SK-N-SH treated with all-trans-retinoic acid at 6 μM for 48 hours (cell line): ENCODE results near the gene TPM1.
A peak's percentile ranks its signal among the peaks of the same experiment; 100 is the strongest.

Experiments used
- ATAC-seq: fragments of 200-7000 bp; cut with Tn5 transposase; 3 replicates; pipeline ENCODE4 v1.9.1; 2020; ENCODE audit warnings: mild to moderate bottlenecking, moderate library complexity
- ARNTL ChIP-seq: fragments of 450-650 bp; formaldehyde crosslinking; IDR thresholded peaks from 2 replicates; pipeline ENCODE4 v1.5.0; 2020; ENCODE audit warnings: low read depth, mild to moderate bottlenecking, moderate library complexity, borderline replicate concordance
- CSDC2 ChIP-seq: fragments of 250-450 bp; sonication (Bioruptor Pico); IDR thresholded peaks from 2 replicates; pipeline ENCODE4 v1.5.0; 2020; ENCODE audit warnings: mild to moderate bottlenecking, moderate library complexity
- GLIS3 ChIP-seq: fragments of 250-450 bp; sonication (Bioruptor Pico); IDR thresholded peaks from 2 replicates; pipeline ENCODE4 v1.5.0; 2020; ENCODE audit warnings: mild to moderate bottlenecking, moderate library complexity
- OSR1 ChIP-seq: fragments of 250-450 bp; sonication (Bioruptor Pico); IDR thresholded peaks from 2 replicates; pipeline ENCODE4 v1.8.0; 2022; ENCODE audit warnings: moderate library complexity, mild to moderate bottlenecking, inconsistent platforms
- PPARA ChIP-seq: fragments of 250-450 bp; sonication (Bioruptor Pico); IDR thresholded peaks from 2 replicates; pipeline ENCODE4 v1.5.0; 2020; ENCODE audit warnings: mild to moderate bottlenecking, borderline replicate concordance
- SNAI2 ChIP-seq: fragments of 250-450 bp; sonication (Bioruptor Pico); IDR thresholded peaks from 2 replicates; pipeline ENCODE4 v1.5.0; 2020; ENCODE audit warnings: mild to moderate bottlenecking, moderate library complexity
- TCF4 ChIP-seq: fragments of 250-450 bp; sonication (Bioruptor Pico); IDR thresholded peaks from 2 replicates; pipeline ENCODE4 v1.8.0; 2021; ENCODE audit warnings: mild to moderate bottlenecking, moderate library complexity, borderline replicate concordance
- TOX ChIP-seq: fragments of 250-450 bp; sonication (Bioruptor Pico); IDR thresholded peaks from 2 replicates; pipeline ENCODE4 v1.8.0; 2021; ENCODE audit warnings: mild to moderate bottlenecking, moderate library complexity, borderline replicate concordance
- ZC3H10 ChIP-seq: fragments of 250-450 bp; sonication (Bioruptor Pico); IDR thresholded peaks from 2 replicates; pipeline ENCODE4 v1.5.1; 2021; ENCODE audit warnings: mild to moderate bottlenecking, moderate library complexity
- ZFP30 ChIP-seq: fragments of 450-650 bp; formaldehyde crosslinking; IDR thresholded peaks from 2 replicates; pipeline ENCODE4 v1.5.0; 2022; ENCODE audit warnings: mild to moderate bottlenecking, moderate library complexity
- ZNF70 ChIP-seq: fragments of 450-650 bp; formaldehyde crosslinking; IDR thresholded peaks from 2 replicates; pipeline ENCODE4 v1.5.0; 2020; ENCODE audit warnings: mild to moderate bottlenecking, moderate library complexity
- TF ChIP-seq, protein P1 (sequence below): fragments of 250-450 bp; sonication (Bioruptor Pico); IDR thresholded peaks from 2 replicates; pipeline ENCODE4 v1.5.0; 2020; ENCODE audit warnings: mild to moderate bottlenecking, moderate library complexity
- TF ChIP-seq, protein P2 (sequence below): fragments of 250-450 bp; sonication (Bioruptor Pico); IDR thresholded peaks from 2 replicates; pipeline ENCODE4 v1.8.0; 2020; ENCODE audit warnings: mild to moderate bottlenecking, moderate library complexity, borderline replicate concordance
- TF ChIP-seq, protein P3 (sequence below): fragments of 250-450 bp; sonication (Bioruptor Pico); IDR thresholded peaks from 2 replicates; pipeline ENCODE4 v1.5.1; 2021; ENCODE audit warnings: mild to moderate bottlenecking, moderate library complexity
- TF ChIP-seq, protein P4 (sequence below): fragments of 250-450 bp; sonication (Bioruptor Pico); IDR thresholded peaks from 2 replicates; pipeline ENCODE4 v1.5.1; 2020; ENCODE audit warnings: low read depth, mild to moderate bottlenecking, moderate library complexity
- TF ChIP-seq, protein P5 (sequence below): fragments of 250-450 bp; sonication (Bioruptor Pico); IDR thresholded peaks from 2 replicates; pipeline ENCODE4 v1.8.0; 2021; ENCODE audit warnings: low read depth, mild to moderate bottlenecking, moderate library complexity, borderline replicate concordance

The TPM1 gene

DNA sequence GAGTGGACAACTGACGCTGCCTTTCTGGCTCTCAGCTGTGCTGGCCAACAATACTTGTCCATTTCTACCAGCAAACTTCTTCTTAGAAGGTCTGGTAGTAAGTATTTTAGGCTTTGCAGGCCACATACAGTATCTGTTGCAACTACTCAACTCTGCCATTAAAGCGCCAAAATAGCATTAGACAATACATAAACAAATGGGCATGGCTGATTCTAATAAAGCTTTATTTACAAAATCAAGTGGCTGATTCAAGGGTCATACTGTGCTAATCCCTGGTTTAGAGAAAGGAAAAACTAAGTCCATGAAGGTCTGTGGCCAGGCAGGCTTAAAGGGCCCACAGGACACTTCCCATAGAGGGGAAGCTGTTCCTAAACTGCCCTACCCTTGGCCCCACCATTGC lies 26.3 kb upstream of the TPM1 start (continued):
- TF ChIP-seq, protein P1, sequence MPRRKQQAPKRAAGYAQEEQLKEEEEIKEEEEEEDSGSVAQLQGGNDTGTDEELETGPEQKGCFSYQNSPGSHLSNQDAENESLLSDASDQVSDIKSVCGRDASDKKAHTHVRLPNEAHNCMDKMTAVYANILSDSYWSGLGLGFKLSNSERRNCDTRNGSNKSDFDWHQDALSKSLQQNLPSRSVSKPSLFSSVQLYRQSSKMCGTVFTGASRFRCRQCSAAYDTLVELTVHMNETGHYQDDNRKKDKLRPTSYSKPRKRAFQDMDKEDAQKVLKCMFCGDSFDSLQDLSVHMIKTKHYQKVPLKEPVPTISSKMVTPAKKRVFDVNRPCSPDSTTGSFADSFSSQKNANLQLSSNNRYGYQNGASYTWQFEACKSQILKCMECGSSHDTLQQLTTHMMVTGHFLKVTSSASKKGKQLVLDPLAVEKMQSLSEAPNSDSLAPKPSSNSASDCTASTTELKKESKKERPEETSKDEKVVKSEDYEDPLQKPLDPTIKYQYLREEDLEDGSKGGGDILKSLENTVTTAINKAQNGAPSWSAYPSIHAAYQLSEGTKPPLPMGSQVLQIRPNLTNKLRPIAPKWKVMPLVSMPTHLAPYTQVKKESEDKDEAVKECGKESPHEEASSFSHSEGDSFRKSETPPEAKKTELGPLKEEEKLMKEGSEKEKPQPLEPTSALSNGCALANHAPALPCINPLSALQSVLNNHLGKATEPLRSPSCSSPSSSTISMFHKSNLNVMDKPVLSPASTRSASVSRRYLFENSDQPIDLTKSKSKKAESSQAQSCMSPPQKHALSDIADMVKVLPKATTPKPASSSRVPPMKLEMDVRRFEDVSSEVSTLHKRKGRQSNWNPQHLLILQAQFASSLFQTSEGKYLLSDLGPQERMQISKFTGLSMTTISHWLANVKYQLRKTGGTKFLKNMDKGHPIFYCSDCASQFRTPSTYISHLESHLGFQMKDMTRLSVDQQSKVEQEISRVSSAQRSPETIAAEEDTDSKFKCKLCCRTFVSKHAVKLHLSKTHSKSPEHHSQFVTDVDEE (CRISPR knock-in tag), result no peak
- TF ChIP-seq SNAI2 (CRISPR knock-in tag) (no peak), GLIS3 (CRISPR knock-in tag) (no peak), TOX (CRISPR knock-in tag) (no peak), TCF4 (CRISPR knock-in tag) (no peak), ZNF70 (CRISPR knock-in tag) (no peak), CSDC2 (CRISPR knock-in tag) (no peak)
- TF ChIP-seq, protein P2, sequence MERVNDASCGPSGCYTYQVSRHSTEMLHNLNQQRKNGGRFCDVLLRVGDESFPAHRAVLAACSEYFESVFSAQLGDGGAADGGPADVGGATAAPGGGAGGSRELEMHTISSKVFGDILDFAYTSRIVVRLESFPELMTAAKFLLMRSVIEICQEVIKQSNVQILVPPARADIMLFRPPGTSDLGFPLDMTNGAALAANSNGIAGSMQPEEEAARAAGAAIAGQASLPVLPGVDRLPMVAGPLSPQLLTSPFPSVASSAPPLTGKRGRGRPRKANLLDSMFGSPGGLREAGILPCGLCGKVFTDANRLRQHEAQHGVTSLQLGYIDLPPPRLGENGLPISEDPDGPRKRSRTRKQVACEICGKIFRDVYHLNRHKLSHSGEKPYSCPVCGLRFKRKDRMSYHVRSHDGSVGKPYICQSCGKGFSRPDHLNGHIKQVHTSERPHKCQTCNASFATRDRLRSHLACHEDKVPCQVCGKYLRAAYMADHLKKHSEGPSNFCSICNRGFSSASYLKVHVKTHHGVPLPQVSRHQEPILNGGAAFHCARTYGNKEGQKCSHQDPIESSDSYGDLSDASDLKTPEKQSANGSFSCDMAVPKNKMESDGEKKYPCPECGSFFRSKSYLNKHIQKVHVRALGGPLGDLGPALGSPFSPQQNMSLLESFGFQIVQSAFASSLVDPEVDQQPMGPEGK (CRISPR knock-in tag), result no peak
- TF ChIP-seq, protein P3, sequence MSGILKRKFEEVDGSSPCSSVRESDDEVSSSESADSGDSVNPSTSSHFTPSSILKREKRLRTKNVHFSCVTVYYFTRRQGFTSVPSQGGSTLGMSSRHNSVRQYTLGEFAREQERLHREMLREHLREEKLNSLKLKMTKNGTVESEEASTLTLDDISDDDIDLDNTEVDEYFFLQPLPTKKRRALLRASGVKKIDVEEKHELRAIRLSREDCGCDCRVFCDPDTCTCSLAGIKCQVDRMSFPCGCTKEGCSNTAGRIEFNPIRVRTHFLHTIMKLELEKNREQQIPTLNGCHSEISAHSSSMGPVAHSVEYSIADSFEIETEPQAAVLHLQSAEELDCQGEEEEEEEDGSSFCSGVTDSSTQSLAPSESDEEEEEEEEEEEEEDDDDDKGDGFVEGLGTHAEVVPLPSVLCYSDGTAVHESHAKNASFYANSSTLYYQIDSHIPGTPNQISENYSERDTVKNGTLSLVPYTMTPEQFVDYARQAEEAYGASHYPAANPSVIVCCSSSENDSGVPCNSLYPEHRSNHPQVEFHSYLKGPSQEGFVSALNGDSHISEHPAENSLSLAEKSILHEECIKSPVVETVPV (CRISPR knock-in tag), result no peak
- TF ChIP-seq, all 23 proteins: peak for 0

DNA sequence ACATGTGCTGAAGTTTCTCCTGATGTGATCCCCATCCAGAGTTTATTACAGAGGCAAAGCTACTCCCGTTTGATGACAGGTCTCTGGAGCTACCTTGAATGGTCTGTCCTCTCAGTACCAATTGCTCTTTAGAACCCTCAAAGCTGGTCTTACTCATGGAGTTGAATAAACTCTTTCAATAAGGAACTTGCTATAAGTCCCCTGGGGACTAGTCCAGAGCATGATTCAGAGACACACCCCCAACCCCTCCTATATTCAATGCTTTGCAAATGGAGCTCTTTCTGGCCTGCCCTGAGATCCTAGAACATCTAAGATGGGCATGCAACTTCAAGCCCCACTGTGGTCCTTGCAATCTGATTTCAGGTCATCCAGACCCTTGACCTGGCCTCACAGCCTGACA lies 23.9 kb upstream of the TPM1 start:
- TF ChIP-seq ARNTL (CRISPR knock-in tag) (no peak), ZC3H10 (CRISPR knock-in tag) (no peak), ZNF70 (CRISPR knock-in tag) (no peak), TOX (CRISPR knock-in tag) (no peak), SNAI2 (CRISPR knock-in tag) (no peak), PPARA (CRISPR knock-in tag) (no peak), CSDC2 (CRISPR knock-in tag) (no peak)
- TF ChIP-seq, protein P1 (CRISPR knock-in tag), result no peak
- TF ChIP-seq, protein P4, sequence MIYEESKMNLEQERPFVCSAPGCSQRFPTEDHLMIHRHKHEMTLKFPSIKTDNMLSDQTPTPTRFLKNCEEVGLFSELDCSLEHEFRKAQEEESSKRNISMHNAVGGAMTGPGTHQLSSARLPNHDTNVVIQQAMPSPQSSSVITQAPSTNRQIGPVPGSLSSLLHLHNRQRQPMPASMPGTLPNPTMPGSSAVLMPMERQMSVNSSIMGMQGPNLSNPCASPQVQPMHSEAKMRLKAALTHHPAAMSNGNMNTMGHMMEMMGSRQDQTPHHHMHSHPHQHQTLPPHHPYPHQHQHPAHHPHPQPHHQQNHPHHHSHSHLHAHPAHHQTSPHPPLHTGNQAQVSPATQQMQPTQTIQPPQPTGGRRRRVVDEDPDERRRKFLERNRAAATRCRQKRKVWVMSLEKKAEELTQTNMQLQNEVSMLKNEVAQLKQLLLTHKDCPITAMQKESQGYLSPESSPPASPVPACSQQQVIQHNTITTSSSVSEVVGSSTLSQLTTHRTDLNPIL (CRISPR knock-in tag), result no peak
- TF ChIP-seq, protein P5, sequence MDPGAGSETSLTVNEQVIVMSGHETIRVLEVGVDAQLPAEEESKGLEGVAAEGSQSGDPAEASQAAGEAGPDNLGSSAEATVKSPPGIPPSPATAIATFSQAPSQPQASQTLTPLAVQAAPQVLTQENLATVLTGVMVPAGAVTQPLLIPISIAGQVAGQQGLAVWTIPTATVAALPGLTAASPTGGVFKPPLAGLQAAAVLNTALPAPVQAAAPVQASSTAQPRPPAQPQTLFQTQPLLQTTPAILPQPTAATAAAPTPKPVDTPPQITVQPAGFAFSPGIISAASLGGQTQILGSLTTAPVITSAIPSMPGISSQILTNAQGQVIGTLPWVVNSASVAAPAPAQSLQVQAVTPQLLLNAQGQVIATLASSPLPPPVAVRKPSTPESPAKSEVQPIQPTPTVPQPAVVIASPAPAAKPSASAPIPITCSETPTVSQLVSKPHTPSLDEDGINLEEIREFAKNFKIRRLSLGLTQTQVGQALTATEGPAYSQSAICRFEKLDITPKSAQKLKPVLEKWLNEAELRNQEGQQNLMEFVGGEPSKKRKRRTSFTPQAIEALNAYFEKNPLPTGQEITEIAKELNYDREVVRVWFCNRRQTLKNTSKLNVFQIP (CRISPR knock-in tag), result no peak
- TF ChIP-seq, all 23 proteins: peak for 0
- ATAC-seq, result no peak

DNA sequence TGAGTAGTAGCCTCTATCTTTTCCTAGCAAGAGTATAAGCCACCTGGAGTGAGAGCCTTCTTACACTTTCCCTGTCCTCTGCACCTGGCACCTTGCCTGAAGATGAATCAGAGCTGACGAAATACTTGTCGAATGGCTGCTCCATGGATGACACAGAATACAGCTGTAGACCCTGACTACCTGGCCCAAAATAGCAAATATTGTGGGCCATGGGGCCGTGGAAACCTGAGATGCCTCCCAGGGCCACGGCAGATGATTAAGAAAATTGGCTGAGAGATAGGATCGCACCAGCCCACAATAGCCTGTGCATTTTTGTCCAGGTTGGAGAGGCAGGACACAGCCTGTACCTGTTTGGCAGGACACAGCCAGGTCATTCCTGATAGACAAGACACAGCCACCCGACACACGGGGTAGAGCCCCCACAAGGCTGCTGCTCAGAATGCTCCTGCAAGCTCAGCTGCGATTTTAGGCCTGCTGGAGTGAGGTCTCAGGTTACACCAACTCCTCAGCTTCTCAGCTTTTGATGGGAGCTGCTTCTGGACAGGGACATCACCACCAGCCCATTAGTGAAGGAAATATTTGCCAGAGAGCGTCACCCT lies 22.9 kb upstream of the TPM1 start:
- peak; percentile 82 for ATAC-seq
- TF ChIP-seq ZFP30 (no peak), GLIS3 (CRISPR knock-in tag) (no peak), OSR1 (CRISPR knock-in tag) (no peak), ZC3H10 (CRISPR knock-in tag) (no peak), TOX (CRISPR knock-in tag) (no peak), CSDC2 (CRISPR knock-in tag) (no peak), PPARA (CRISPR knock-in tag) (no peak), SNAI2 (CRISPR knock-in tag) (no peak), ARNTL (CRISPR knock-in tag) (no peak)
- TF ChIP-seq, protein P3 (CRISPR knock-in tag), result no peak
- TF ChIP-seq, protein P4 (CRISPR knock-in tag), result no peak
- TF ChIP-seq, protein P5 (CRISPR knock-in tag), result no peak
